ENCODE data around the gene GAN.

GAN gene

GRCh38 chr16:81313701-81314602, 810 bp upstream of the GAN start:
- H3K27me3 ChIP-seq (ENCODE audit: control insufficient read depth, insufficient read depth, low read length) = no peaks in the 10 kb centered on the region
- peak overlapping the region; percentile 69 for H3K9ac ChIP-seq (ENCODE audit: low read length)
- peaks cover 11% of the 10 kb centered on the region for H3K4me1 ChIP-seq (ENCODE audit: control insufficient read depth, insufficient read depth, low read length)
- H3K4me3 ChIP-seq (ENCODE audit: low read length) = peak overlapping the region; percentile 32
- no peaks in the 10 kb centered on the region for H3K9me3 ChIP-seq (ENCODE audit: control insufficient read depth, low read length)
- H3K36me3 ChIP-seq (ENCODE audit: control insufficient read depth, insufficient read depth, low read length) = no peaks in the 10 kb centered on the region

- no peaks in the 10 kb centered on the region for H3K36me3 ChIP-seq (ENCODE audit: control insufficient read depth, insufficient read depth, low read length)
- H3K4me3 ChIP-seq (ENCODE audit: low read length) = peak overlapping the region; percentile 45
- H3K4me1 ChIP-seq (ENCODE audit: control insufficient read depth, insufficient read depth, low read length) = peaks cover 11% of the 10 kb centered on the region
- no peaks in the 10 kb centered on the region for H3K27me3 ChIP-seq (ENCODE audit: control insufficient read depth, insufficient read depth, low read length)
- H3K9me3 ChIP-seq (ENCODE audit: control insufficient read depth, low read length) = no peaks in the 10 kb centered on the region
- H3K9ac ChIP-seq (ENCODE audit: low read length) = peak overlapping the region; percentile 70
These were observed 761 bp downstream of the GAN start for GRCh38 chr16:81315271-81316175.

- H3K9ac ChIP-seq (ENCODE audit: low read length) = peak overlapping the region; percentile 70
- no peaks in the 10 kb centered on the region for H3K36me3 ChIP-seq (ENCODE audit: control insufficient read depth, insufficient read depth, low read length)
- no peaks in the 10 kb centered on the region for H3K27me3 ChIP-seq (ENCODE audit: control insufficient read depth, insufficient read depth, low read length)
- H3K9me3 ChIP-seq (ENCODE audit: control insufficient read depth, low read length) = no peaks in the 10 kb centered on the region
- H3K4me1 ChIP-seq (ENCODE audit: control insufficient read depth, insufficient read depth, low read length) = peaks cover 11% of the 10 kb centered on the region
- H3K4me3 ChIP-seq (ENCODE audit: low read length) = peak overlapping the region; percentile 45
These were observed 1.4 kb downstream of the GAN start for GRCh38 chr16:81316176-81316496.

- no peaks in the 10 kb centered on the region for H3K36me3 ChIP-seq (ENCODE audit: control insufficient read depth, insufficient read depth, low read length)
- no peak overlapping the region for H3K4me3 ChIP-seq (ENCODE audit: low read length)
- H3K9ac ChIP-seq (ENCODE audit: low read length) = no peak overlapping the region
- H3K4me1 ChIP-seq (ENCODE audit: control insufficient read depth, insufficient read depth, low read length) = peaks cover 7% of the 10 kb centered on the region
- no peaks in the 10 kb centered on the region for H3K9me3 ChIP-seq (ENCODE audit: control insufficient read depth, low read length)
- H3K27me3 ChIP-seq (ENCODE audit: control insufficient read depth, insufficient read depth, low read length) = no peaks in the 10 kb centered on the region
These were observed 3.9 kb downstream of the GAN start for GRCh38 chr16:81318711-81319110.

- no peak overlapping the region for H3K4me3 ChIP-seq (ENCODE audit: low read length)
- no peaks in the 10 kb centered on the region for H3K9me3 ChIP-seq (ENCODE audit: control insufficient read depth, low read length)
- H3K4me1 ChIP-seq (ENCODE audit: control insufficient read depth, insufficient read depth, low read length) = peaks cover 4% of the 10 kb centered on the region
- H3K9ac ChIP-seq (ENCODE audit: low read length) = no peak overlapping the region
- H3K36me3 ChIP-seq (ENCODE audit: control insufficient read depth, insufficient read depth, low read length) = no peaks in the 10 kb centered on the region
- no peaks in the 10 kb centered on the region for H3K27me3 ChIP-seq (ENCODE audit: control insufficient read depth, insufficient read depth, low read length)
These were observed 4.6 kb downstream of the GAN start for GRCh38 chr16:81319221-81319912.

- H3K9me3 ChIP-seq (ENCODE audit: control insufficient read depth, low read length) = no peaks in the 10 kb centered on the region
- H3K4me3 ChIP-seq (ENCODE audit: low read length) = no peak overlapping the region
- H3K9ac ChIP-seq (ENCODE audit: low read length) = no peak overlapping the region
- no peaks in the 10 kb centered on the region for H3K36me3 ChIP-seq (ENCODE audit: control insufficient read depth, insufficient read depth, low read length)
- no peaks in the 10 kb centered on the region for H3K27me3 ChIP-seq (ENCODE audit: control insufficient read depth, insufficient read depth, low read length)
- peaks cover 4% of the 10 kb centered on the region for H3K4me1 ChIP-seq (ENCODE audit: control insufficient read depth, insufficient read depth, low read length)
These were observed 6.3 kb downstream of the GAN start for GRCh38 chr16:81321039-81321438.

DNA sequence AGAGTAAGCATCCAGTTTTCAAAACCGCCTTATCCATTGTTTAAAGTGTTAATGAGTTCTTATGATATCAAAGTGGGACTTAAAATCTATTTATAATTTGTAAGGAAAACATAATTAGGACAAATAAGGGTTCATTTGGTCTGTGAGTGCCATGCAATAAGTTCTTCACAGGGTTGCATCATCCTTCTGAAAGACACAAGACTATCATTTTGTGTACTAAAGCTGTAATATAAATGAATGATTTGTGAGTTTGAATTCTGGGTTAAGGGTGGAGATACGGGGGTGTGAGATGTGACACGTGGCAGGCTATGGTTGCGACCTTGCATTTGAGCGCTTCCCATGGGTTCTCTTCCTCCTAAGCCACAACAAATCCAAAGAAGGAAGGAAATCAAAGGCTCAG, 6.8 kb downstream of the GAN start:
- Histone ChIP-seq H3K9me3 (ENCODE audit: control insufficient read depth, low read length) (no peaks in the 10 kb centered on the region), H3K36me3 (ENCODE audit: control insufficient read depth, insufficient read depth, low read length) (no peaks in the 10 kb centered on the region), H3K9ac (ENCODE audit: low read length) (no peak overlapping the region), H3K27me3 (ENCODE audit: control insufficient read depth, insufficient read depth, low read length) (no peaks in the 10 kb centered on the region), H3K4me1 (ENCODE audit: control insufficient read depth, insufficient read depth, low read length) (peaks cover 4% of the 10 kb centered on the region), H3K4me3 (ENCODE audit: low read length) (no peak overlapping the region)

DNA sequence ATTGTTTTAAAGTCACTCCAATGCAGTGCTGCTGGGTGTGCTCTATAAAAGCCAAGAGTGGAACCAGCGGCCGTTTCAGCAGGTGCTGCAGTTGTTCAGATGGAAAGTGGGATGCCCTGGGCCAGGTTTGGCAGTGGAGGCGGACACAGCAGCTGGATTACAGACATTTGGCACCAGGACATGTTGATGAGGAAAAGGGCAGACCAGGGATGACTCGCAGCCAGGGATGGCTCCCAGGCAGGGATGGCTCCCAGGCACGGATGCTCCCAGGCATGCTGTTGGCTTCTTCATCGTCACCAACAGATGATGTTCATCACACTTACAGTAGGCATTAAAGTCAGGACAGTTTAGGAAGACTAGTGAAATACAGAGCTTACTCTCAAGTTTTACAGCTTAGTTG, 10.0 kb downstream of the GAN start:
- Histone ChIP-seq H3K36me3 (ENCODE audit: control insufficient read depth, insufficient read depth, low read length) (no peaks in the 10 kb centered on the region), H3K27me3 (ENCODE audit: control insufficient read depth, insufficient read depth, low read length) (no peaks in the 10 kb centered on the region), H3K4me1 (ENCODE audit: control insufficient read depth, insufficient read depth, low read length) (peaks cover 15% of the 10 kb centered on the region), H3K4me3 (ENCODE audit: low read length) (no peak overlapping the region), H3K9me3 (ENCODE audit: control insufficient read depth, low read length) (no peaks in the 10 kb centered on the region), H3K9ac (ENCODE audit: low read length) (no peak overlapping the region)

DNA sequence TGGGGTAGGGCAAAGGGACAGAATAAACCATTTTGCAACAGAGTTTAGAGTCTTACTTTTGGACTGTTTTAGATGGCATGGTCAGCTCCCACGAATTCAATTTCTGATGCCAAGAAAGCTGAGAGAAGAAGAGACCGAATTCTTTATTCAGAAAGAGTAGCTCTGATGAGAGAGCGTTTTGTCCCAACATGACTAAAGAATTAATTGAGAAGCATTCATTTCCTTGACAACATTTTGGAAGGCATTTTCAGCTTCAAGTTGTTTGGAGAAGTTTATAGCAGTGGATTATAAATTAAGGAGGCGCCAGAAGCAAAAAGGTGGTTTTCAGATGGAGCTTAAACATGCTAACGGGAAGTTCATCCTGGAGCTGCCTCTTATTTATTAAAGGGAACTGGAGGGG, 12.2 kb downstream of the GAN start:
- Histone ChIP-seq H3K4me3 (ENCODE audit: low read length) (no peak overlapping the region), H3K9me3 (ENCODE audit: control insufficient read depth, low read length) (no peaks in the 10 kb centered on the region), H3K36me3 (ENCODE audit: control insufficient read depth, insufficient read depth, low read length) (no peaks in the 10 kb centered on the region), H3K27me3 (ENCODE audit: control insufficient read depth, insufficient read depth, low read length) (no peaks in the 10 kb centered on the region), H3K9ac (ENCODE audit: low read length) (no peak overlapping the region), H3K4me1 (ENCODE audit: control insufficient read depth, insufficient read depth, low read length) (peaks cover 15% of the 10 kb centered on the region)

DNA sequence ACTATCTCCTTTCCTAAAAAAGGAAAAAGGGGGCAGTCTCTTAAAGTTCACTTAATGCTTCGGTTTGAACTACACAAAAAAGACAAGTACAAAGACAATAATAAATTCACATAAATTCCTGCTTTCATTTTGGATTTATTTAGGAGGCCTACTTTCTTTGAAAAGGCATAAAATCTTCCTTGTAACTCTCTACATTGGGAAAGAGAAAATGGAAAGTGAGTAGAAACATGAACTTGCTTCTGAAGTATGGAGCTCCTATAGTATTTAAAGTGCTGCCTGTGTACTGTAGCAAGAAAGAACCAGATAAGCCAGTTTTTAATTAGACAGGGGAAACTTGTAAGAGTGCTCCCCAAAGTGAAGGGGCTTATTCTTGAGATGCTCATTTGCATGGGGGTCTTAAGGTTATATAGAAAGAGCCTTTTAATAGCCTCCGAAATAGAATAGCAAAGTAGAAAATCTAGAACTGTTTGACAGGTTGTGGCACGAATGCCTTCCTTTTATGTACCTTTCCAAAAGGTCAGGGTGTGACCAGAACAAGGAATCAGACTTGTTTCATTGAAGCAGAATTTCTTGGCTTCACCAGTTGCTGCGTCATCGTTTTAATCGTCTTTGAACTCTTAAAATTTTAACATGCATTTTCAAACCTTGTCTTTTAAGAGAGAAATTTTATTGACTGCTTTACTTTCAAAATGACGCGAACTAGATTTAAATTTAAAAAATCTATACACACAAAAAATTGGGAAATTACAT, 12.9 kb downstream of the GAN start:
- Histone ChIP-seq H3K9me3 (ENCODE audit: control insufficient read depth, low read length) (no peaks in the 10 kb centered on the region), H3K4me3 (ENCODE audit: low read length) (no peak overlapping the region), H3K27me3 (ENCODE audit: control insufficient read depth, insufficient read depth, low read length) (no peaks in the 10 kb centered on the region), H3K36me3 (ENCODE audit: control insufficient read depth, insufficient read depth, low read length) (no peaks in the 10 kb centered on the region), H3K4me1 (ENCODE audit: control insufficient read depth, insufficient read depth, low read length) (peaks cover 15% of the 10 kb centered on the region), H3K9ac (ENCODE audit: low read length) (no peak overlapping the region)

DNA sequence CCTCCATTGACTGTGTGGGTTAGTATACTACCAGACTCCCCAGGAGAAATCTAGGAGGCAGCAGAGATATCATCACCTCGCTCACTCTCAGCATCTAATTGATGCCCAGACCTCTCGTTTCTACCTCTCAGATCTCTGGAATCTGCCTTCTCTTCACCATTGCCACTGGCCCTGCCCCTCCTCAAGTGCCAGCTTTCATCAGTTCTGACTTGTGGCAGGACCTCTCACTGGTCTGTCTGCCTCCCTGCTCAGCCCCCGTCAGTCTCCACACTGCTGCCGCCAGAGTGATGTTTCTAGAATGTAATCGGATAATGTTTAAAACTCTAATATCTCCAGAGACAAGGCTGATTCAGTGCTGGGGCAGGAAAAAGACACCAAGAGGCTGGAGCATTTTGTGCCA, 15.2 kb downstream of the GAN start:
- H3K9me3 ChIP-seq (ENCODE audit: control insufficient read depth, low read length) = no peaks in the 10 kb centered on the region
- peaks cover 15% of the 10 kb centered on the region for H3K4me1 ChIP-seq (ENCODE audit: control insufficient read depth, insufficient read depth, low read length)
- H3K36me3 ChIP-seq (ENCODE audit: control insufficient read depth, insufficient read depth, low read length) = no peaks in the 10 kb centered on the region
- no peaks in the 10 kb centered on the region for H3K27me3 ChIP-seq (ENCODE audit: control insufficient read depth, insufficient read depth, low read length)
- no peak overlapping the region for H3K9ac ChIP-seq (ENCODE audit: low read length)
- H3K4me3 ChIP-seq (ENCODE audit: low read length) = no peak overlapping the region

Measured in mucosa of stomach (tissue), 1 donor.